Measurements from ENCODE around the gene DCST2.

The DCST2 gene

GRCh38 chr1:155023627-155024026 lies 10.0 kb downstream of the DCST2 start:
- no peak for TF ChIP-seq CTCF (IDR thresholded peaks at IDR 0.05)

DNA sequence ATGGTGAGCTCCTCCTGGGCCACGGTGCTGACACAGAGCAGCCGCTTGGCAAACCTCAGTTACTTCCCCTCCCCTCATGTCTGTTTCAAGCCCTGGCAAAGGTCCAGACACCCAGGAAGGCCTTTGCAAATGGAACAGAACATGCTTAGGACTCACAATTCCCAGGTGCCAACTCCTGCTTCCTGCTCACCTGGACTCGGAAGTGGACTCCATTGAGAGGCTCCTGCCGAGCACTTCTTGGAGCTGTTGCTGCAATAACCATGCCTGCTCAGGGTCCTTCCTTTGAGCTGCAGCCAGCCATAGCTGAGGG lies 10.7 kb downstream of the DCST2 start:
- no peak for TF ChIP-seq CTCF (IDR thresholded peaks at IDR 0.05)

DNA sequence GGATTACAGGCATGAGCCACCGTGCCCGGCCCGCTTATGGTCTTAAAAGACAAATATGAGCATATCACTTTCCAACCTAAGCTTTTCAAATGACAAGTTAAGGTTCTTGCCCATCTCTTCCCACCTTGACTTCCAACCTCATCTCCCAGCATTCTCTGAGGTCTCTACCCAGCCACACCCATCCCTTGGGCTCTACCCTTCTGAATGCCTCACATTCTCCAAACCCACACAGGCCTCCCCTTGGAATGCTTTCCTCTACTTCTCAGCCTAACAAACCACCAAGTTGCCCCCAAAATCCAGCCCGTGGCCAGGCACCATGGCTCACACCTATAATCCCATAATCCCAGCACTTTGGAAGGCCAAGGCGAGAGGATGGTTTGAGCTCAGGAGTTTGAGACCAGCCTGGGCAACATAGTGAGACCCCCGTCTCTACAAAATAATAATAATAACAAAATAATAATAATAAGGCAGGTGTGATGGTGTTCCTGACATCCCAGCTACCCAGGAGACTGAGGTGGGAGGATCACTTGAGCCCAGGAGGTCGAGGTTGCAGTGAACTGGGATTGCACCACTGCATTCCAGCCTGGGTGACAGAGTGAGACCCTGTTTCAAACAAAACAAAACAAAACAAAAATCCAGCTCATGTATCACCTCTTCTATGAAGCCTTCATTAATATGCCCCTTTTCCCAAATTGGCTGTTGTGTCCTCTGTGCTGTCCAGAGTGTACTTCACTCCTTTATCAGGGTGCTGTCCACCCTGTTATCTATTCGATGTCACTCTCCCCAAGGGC lies 11.2 kb downstream of the DCST2 start:
- no peak for TF ChIP-seq CTCF (IDR thresholded peaks at IDR 0.05)

GRCh38 chr1:155019377-155020245 lies 14.0 kb downstream of the DCST2 start:
- no peak for TF ChIP-seq CTCF (IDR thresholded peaks at IDR 0.05)

DNA sequence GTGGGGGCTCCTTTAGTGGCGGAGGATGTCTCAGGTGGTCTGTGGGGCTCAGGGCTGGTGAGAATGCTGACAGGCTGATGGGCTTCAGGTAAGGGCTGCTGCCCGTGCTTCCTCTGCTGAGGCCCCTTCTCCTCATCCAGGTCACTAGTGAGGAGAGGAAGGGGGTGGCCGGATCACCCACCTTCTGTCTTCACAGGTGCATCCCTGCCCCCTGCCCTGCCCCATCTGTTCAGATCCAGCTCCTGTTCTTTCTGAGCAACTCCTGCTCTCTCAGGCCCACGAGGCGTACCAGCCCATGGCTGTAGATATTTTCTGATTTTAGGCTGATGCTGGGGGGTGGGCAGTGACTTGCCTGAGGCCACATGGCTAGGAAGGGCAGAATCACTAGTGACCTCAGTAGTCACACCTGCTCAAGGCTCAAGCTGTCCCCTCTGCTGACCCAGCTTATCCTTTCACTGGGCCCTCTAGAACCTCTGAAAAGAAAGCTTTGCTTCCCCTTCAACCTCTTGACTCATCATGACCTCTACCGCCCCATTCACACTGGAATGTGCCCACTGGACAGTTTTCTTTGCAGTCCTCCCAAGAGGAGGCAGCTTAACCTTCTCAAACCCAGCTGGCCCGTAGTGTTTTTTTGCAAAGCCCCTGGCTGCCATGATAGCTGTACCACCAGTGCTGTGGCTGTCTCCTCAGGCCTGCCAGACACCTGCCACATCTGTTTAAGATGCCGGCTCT lies 14.8 kb downstream of the DCST2 start:
- no peak for TF ChIP-seq CTCF (IDR thresholded peaks at IDR 0.05)

DNA sequence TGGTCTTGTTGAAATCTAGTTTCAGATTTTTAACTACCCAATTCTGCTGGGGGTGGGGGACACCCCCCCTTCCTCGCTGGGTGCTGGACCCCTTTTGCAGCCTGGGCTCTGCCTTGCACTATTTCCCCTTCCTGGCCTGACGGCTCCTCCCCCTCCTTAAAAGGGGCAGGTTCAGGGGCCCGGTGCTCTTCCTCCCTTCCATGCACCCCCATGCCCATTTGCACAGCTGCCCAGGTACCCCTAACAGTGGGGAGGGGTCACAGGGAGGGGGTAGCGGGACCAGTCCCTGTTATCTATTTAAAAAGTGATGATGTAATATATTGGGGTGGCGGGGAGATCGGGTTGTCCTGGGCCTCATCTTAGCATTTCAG lies 15.7 kb downstream of the DCST2 start:
- no peak for TF ChIP-seq CTCF (IDR thresholded peaks at IDR 0.05)

- TF ChIP-seq CTCF (IDR thresholded peaks at IDR 0.05): no peak; the same call in 1 of the 2 replicates
Observed at GRCh38 chr1:155017041-155017945, 16.3 kb downstream of the DCST2 start.

All from LNCAP (cell line).